D721Med (cell line): ENCODE measurements around the gene SEC22A.
A peak's percentile ranks its signal among the peaks of the same experiment; 100 is the strongest.

Experiments
- DNase-seq: peaks from one replicate; pipeline ENCODE4 v3.0.0; 2011; ENCODE audit warnings: low spot score; ENCODE audit not compliant: insufficient read length
- FAIRE-seq: peaks from 2 replicates; lab custom pipeline; 2011; peaks lifted over from hg19 to GRCh38; lab: Jason Lieb, UNC
- TF ChIP-seq, protein P1 (sequence below): IDR thresholded peaks from 2 replicates; pipeline ENCODE4 v1.5.1; 2012; ENCODE audit warnings: mild to moderate bottlenecking, control low read depth; ENCODE audit not compliant: insufficient read depth; ENCODE audit errors: missing control alignments

The SEC22A gene

DNA sequence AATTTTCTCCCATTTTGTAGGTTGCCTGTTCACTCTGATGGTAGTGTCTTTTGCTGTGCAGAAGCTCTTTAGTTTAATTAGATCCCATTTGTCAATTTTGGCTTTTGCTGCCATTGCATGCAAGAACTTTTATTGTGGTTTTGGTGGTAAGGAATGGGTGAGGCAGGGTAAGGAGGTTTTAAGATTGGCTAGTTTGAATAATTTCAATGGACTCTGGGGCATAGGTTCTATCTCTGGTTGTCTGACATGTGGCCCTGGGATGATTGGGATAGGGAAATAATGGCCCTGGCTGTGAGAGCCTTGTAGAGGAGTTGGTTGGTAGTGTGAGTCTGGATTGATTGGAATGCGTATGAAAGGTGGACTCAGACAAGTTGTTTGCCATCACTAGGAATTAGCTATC lies 38.0 kb downstream of the SEC22A start:
- FAIRE-seq = no peak
- TF ChIP-seq, protein P1, sequence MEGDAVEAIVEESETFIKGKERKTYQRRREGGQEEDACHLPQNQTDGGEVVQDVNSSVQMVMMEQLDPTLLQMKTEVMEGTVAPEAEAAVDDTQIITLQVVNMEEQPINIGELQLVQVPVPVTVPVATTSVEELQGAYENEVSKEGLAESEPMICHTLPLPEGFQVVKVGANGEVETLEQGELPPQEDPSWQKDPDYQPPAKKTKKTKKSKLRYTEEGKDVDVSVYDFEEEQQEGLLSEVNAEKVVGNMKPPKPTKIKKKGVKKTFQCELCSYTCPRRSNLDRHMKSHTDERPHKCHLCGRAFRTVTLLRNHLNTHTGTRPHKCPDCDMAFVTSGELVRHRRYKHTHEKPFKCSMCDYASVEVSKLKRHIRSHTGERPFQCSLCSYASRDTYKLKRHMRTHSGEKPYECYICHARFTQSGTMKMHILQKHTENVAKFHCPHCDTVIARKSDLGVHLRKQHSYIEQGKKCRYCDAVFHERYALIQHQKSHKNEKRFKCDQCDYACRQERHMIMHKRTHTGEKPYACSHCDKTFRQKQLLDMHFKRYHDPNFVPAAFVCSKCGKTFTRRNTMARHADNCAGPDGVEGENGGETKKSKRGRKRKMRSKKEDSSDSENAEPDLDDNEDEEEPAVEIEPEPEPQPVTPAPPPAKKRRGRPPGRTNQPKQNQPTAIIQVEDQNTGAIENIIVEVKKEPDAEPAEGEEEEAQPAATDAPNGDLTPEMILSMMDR = no peak

DNA sequence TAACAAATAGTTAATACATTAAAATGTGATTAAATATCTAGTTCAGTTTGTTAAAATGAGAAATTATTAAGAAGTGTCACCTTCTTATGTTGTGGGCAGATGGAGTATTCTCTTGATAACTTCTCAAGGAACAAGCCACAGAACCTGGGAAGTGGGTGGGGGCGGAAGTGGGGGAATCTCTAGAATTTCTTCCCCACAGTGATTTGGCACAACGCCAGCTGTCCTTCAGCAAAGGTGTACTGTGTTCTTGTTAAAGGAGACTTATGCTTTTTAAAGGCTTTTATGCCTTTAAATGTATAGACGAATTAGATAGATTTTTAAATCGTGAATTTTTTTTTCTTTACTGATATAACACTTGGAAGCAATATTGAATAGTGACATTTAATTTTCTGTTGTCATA lies 42.4 kb downstream of the SEC22A start:
- FAIRE-seq (no peak), DNase-seq (no peak)
- TF ChIP-seq, protein P1 = no peak

More for the DNA sequence above, 38.0 kb downstream of the SEC22A start:
- no peak for DNase-seq

DNA sequence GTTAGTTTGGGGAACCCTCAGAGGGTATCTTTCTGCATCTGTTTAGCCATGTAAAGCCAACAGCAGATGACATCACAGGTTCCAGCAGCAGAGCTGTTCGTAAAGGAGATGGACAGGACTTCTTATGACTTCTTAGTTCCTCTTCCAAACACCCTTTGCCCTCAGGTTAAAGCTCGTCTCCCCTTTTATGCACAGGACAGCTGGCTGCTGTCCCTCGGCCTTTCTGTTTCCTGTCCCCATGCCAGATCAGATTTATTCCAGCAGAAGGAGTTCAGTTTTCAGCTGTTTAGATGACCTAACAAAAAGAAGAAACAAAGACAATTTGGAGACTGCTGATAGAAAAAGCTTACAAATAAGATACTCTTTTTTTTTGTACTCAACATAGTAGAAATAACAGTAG lies 45.1 kb downstream of the SEC22A start:
- FAIRE-seq (peak; percentile 25), DNase-seq (no peak)
- TF ChIP-seq, protein P1 = no peak

DNA sequence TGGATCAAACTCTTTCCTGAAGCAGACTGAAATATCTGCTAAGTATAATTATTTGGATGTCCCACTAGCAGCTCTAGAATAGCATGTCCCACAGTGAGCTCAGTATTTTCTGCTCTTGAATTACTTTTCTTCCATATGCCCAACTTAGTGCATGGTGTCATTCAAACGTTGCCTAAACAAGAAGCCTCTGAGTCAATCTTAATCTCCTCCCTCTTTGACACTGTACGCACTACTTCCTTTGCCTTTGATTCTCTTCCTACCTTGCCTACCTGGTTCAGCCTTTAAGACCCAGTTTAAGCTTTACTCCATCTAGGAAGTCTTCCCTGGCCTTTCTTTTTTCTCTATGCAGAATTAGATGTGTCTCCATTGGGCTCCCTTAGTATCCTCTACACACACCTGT lies 54.5 kb downstream of the SEC22A start:
- TF ChIP-seq, protein P1 = no peak
- FAIRE-seq = no peak
- DNase-seq = no peak

DNA sequence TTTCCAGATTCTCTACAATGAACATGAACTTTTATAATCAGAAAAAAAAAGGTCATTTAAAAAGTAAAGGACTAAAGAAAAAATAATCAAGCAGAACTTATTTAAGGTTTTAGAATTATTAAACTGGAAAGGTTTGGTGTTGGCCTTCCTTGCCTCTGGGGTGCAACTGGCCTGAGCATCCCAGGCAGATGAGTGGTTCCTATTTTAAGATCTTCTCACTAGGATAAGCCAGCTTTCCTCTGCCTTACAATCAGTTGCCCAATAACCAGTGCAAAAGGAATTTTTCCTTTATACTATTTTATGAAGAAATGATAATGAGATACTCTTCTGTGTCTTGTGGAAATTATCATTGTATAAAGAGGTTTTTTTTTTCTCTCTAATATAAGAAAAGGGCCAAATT lies 56.6 kb downstream of the SEC22A start:
- DNase-seq (no peak), FAIRE-seq (no peak)
- TF ChIP-seq, protein P1 = no peak

DNA sequence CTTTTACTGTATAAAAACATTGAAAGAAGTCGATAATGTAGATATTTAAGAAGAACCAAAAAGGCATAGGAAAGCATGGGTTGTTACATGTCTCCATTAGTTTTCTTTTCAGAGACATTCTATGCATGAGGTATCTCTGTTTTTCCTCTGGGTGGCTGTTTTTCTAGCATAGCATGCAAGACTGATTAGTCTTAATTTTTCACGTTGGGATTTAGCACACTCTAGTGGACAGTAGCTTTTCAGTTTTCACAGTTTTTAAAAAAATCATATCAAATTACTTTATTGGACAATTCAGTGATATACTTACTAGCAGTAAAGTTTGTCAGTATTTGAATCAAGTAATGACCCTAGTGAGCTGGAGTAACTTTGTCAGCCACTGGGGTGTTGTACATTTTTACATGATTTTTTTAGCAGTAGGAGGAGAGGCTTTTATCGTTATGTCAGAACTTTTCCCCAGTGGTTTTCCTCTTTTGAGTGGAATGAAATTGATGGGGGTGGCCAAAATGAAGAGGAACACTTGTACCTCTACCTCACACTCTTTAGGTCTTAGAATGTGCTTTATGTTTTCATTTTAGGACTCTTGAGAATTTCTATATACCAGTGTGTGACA lies 57.2 kb downstream of the SEC22A start:
- peak; percentile 71 for FAIRE-seq
- TF ChIP-seq, protein P1 = peak; percentile 67
- DNase-seq = no peak

DNA sequence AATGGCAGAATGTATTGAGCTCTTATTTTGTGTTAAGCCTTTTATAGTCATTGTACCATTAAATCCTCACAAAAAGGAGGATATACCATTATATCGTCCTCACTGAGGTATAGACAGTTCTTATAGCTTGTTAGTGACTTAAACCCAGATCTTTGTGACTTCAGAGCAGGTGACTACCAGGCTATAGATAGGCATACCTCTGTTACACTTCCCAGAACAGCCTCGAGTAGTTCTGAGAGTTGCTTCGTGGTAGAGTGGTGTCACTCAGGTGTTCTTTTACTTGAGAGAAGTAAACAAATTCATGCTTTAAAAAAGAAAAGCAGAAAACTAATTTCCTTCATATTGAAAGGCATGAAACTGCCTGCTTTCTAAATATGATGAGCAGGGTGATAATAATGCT lies 59.9 kb downstream of the SEC22A start:
- DNase-seq (no peak), FAIRE-seq (no peak)
- TF ChIP-seq, protein P1 = no peak
